Tibial nerve (tissue), 4 donors: ENCODE measurements around the gene ZNF410.

ENCODE experiments used
- CTCF ChIP-seq, 5 experiments: fragments of 200-600 bp in 3 of 5; fragments of 450-650 bp in 2 of 5; sonication (generic) in 3 of 5; IDR thresholded peaks; one replicate each; pipeline ENCODE4 v1.5.1; 2016 to 2019; ENCODE audit warnings: antibody characterized with exemption in 5 of 5, mild to moderate bottlenecking in 3 of 5, moderate library complexity in 2 of 5
- EP300 ChIP-seq, 2 donors: sonication (generic); formaldehyde crosslinking; IDR thresholded peaks; one replicate each; pipeline ENCODE4 v1.6.1; 2017; ENCODE audit warnings: antibody characterized with exemption in 2 of 2, mild to moderate bottlenecking in 1 of 2
- POLR2A ChIP-seq, 2 donors: fragments of 450-650 bp; IDR thresholded peaks; one replicate each; pipeline ENCODE4 v1.6.1; 2017; ENCODE audit warnings: antibody characterized with exemption in 2 of 2, mild to moderate bottlenecking in 2 of 2, moderate library complexity in 2 of 2

- TF ChIP-seq CTCF (IDR thresholded peaks at IDR 0.05) = no peak
- TF ChIP-seq POLR2A (IDR thresholded peaks at IDR 0.05) = no peak
- no peak for TF ChIP-seq EP300 (IDR thresholded peaks at IDR 0.05)
Measured at GRCh38 chr14:73865534-73866113, 21.0 kb upstream of the ZNF410 start.
